Prostate gland (tissue), 2 donors: ENCODE measurements around the gene GGT7.
"Not testable (repeated sequence)": the region's sequence is repeated elsewhere in the genome, so short reads cannot be mapped to it uniquely, and the experiment has no call there.

Experiments
- POLR2A ChIP-seq: fragments of 450-650 bp; IDR thresholded peaks from one replicate; pipeline ENCODE4 v1.6.1; 2016; ENCODE audit warnings: antibody characterized with exemption, mild to moderate bottlenecking
- POLR2AphosphoS5 ChIP-seq: sonication (generic); formaldehyde crosslinking; IDR thresholded peaks from one replicate; pipeline ENCODE4 v1.6.1; 2017; ENCODE audit warnings: antibody characterized with exemption
- TF ChIP-seq, protein P1 (sequence below), 4 experiments: fragments of 200-600 bp in 2 of 4; fragments of 450-650 bp in 2 of 4; sonication (generic) in 2 of 4; IDR thresholded peaks; 1 replicate in 3 of 4; 2 replicates in 1 of 4; pipeline ENCODE4 v1.5.1; 2016 to 2019; ENCODE audit warnings: antibody characterized with exemption in 4 of 4, mild to moderate bottlenecking in 2 of 4, moderate library complexity in 2 of 4

GRCh38 chr20:34898731-34899130 lies 26.1 kb upstream of the GGT7 start:
- TF ChIP-seq, protein P1, sequence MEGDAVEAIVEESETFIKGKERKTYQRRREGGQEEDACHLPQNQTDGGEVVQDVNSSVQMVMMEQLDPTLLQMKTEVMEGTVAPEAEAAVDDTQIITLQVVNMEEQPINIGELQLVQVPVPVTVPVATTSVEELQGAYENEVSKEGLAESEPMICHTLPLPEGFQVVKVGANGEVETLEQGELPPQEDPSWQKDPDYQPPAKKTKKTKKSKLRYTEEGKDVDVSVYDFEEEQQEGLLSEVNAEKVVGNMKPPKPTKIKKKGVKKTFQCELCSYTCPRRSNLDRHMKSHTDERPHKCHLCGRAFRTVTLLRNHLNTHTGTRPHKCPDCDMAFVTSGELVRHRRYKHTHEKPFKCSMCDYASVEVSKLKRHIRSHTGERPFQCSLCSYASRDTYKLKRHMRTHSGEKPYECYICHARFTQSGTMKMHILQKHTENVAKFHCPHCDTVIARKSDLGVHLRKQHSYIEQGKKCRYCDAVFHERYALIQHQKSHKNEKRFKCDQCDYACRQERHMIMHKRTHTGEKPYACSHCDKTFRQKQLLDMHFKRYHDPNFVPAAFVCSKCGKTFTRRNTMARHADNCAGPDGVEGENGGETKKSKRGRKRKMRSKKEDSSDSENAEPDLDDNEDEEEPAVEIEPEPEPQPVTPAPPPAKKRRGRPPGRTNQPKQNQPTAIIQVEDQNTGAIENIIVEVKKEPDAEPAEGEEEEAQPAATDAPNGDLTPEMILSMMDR (IDR thresholded peaks at IDR 0.05): not testable (repeated sequence)
- not testable (repeated sequence) for TF ChIP-seq POLR2AphosphoS5, POLR2A
